Activated naive CD4-positive, alpha-beta T cell treated with anti-CD3 and anti-CD28 coated beads, Interleukin-2, amount 50 U/mL, for 16 hours (primary cell): ENCODE results near the gene RAC3.

Experiments
- DNase-seq: peaks from one replicate; pipeline ENCODE4 v3.0.0-alpha.2; 2020

RAC3 gene

GRCh38 chr17:82077617-82078358 is 46.3 kb downstream of the RAC3 start:
- DNase-seq = no peak

- no peak for DNase-seq
Measured at GRCh38 chr17:82078433-82078832, 47.0 kb downstream of the RAC3 start.

- DNase-seq = no peak
Measured at GRCh38 chr17:82079001-82079677, 47.7 kb downstream of the RAC3 start.

- no peak for DNase-seq
Measured at GRCh38 chr17:82080048-82080788, 48.7 kb downstream of the RAC3 start.

- no peak for DNase-seq
Measured at GRCh38 chr17:82080789-82081464, 49.4 kb downstream of the RAC3 start.

GRCh38 chr17:82081546-82081945 is 50.1 kb downstream of the RAC3 start:
- no peak for DNase-seq

GRCh38 chr17:82081966-82082365 is 50.5 kb downstream of the RAC3 start:
- no peak for DNase-seq

GRCh38 chr17:82082456-82082855 is 51.0 kb downstream of the RAC3 start:
- no peak for DNase-seq

- DNase-seq = no peak
Measured at GRCh38 chr17:82083009-82083408, 51.5 kb downstream of the RAC3 start.
